Activated naive CD4-positive, alpha-beta T cell treated with anti-CD3 and anti-CD28 coated beads, Interleukin-2, amount 50 U/mL, for 72 hours (primary cell): ENCODE results near the gene SYT3. TPM values are rescaled to one million over a fixed set of nuclear protein-coding genes. Genes with fewer than 3 reads are reported as not detected.
"Not testable (repeated sequence)": the region's sequence is repeated elsewhere in the genome, so short reads cannot be mapped to it uniquely, and the experiment has no call there.

Experiments
- ATAC-seq, 2 donors: fragments of 150-1000 bp; cut with Tn5 transposase; 2 replicates each; pipeline ENCODE4 v1.10.0; 2021; ENCODE audit warnings: mild to moderate bottlenecking in 2 of 2, moderate library complexity in 2 of 2
- DNase-seq, 2 donors: peaks; one replicate each; pipeline ENCODE4 v3.0.0; 2021 to 2022; ENCODE audit warnings: low spot score in 2 of 2
- H3K27ac Mint-ChIP-seq, 2 donors: one replicate each; pipeline ENCODE4 v1.8.0; 2022; ENCODE audit warnings: mild to moderate bottlenecking in 2 of 2, mixed read lengths in 2 of 2
- H3K36me3 Mint-ChIP-seq, 2 donors: one replicate each; pipeline ENCODE4 v1.8.0; 2022; ENCODE audit warnings: mixed read lengths in 2 of 2
- H3K9me3 Mint-ChIP-seq, 2 donors: one replicate each; pipeline ENCODE4 v1.8.0; 2022; ENCODE audit warnings: mixed read lengths in 2 of 2
- total RNA-seq, 2 donors: library from RNA; stranded (reverse); gene quantifications; one replicate each; pipeline ENCODE4 v1.2.3, GENCODE V29; 2022

SYT3 gene
- total RNA-seq, 2 donors from 2014 or later = 0.23 TPM; not detected in 1

GRCh38 chr19:50628146-50628545, 11.5 kb downstream of the SYT3 start:
- Mint-ChIP-seq H3K36me3 (peaks cover under 1 to 2% of the 10 kb centered on the region in 2 donors), H3K27ac (no peak overlapping the region), H3K9me3 (peaks cover 0 to 1% of the 10 kb centered on the region in 2 donors)
- ATAC-seq (no peak), DNase-seq (no peak)

DNA sequence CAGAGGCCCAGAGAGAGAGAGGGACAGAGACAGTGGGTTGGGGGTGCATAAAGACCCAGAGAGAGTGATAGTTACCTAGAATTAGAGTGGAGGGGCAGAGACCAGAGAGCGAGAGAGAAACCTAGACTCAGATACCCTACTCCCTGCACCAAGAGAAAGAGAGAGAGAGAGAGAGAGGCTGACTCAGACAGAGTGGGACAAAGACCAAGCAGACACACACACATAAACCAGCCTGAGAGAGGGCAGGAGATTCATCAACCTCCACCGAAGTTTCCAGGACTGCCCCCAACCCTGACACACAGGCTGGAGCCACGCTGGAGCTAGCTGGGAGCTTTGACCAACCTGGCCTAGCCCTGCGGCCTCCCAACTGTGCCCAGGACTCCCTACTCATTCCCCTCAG, 12.9 kb downstream of the SYT3 start:
- H3K27ac Mint-ChIP-seq = no peak overlapping the region
- H3K9me3 Mint-ChIP-seq = no peaks in the 10 kb centered on the region
- ATAC-seq (no peak), DNase-seq (no peak)
- no peaks in the 10 kb centered on the region for H3K36me3 Mint-ChIP-seq

DNA sequence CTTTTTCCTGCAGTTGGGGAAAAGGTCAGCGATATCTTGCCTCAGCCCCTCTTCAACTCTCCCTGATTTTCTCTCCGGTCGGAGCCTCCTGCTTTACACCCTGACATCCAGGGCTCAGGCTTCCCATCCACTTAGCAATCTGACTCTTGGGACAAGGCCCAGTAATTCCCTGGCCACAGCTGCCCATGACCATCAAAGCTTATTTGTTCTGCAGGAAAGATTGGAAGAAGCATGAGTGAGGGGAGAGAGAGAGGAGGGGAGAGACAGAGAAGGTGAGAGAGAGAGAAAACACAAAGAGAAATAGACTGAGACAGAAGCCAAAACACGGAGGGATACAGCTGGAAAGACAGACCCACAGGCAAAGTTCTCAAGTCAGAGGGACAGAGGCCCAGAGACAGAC, 13.7 kb downstream of the SYT3 start:
- H3K27ac Mint-ChIP-seq = no peak overlapping the region
- ATAC-seq (no peak), DNase-seq (no peak)
- H3K9me3 Mint-ChIP-seq = no peaks in the 10 kb centered on the region
- H3K36me3 Mint-ChIP-seq = no peaks in the 10 kb centered on the region

GRCh38 chr19:50624949-50625600, 14.6 kb downstream of the SYT3 start:
- no peak overlapping the region for H3K27ac Mint-ChIP-seq
- DNase-seq (no peak), ATAC-seq (no peak)

DNA sequence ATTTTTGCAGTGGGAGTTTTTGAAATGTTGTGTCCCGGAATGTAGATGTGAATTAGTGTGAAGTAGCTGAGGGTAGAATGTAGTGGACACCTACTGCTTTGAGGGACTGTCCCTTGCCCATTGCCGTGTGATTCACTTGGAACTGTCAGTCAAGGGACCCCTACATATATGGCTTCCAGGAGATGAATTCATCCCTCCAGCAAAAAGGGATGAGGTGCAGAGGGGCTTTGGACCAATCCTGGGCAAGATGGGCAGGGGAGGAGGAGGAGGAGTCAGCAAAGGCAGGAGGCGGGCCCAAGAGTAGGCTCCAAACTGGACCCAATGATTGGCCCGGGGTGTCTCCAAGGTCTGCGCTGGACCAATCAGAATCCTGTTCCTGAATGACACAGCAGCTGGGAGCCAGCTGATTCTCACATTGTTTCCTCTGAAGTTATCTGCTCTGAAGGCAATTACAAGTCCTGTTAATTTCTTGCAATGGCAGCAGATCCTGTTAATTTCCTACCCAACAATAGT, 19.2 kb downstream of the SYT3 start:
- not testable (repeated sequence) for ATAC-seq, H3K27ac Mint-ChIP-seq, H3K9me3 Mint-ChIP-seq, DNase-seq, H3K36me3 Mint-ChIP-seq

More at GRCh38 chr19:50624949-50625600, 14.6 kb downstream of the SYT3 start:
- H3K36me3 Mint-ChIP-seq = no peaks in the 10 kb centered on the region
- H3K9me3 Mint-ChIP-seq = no peaks in the 10 kb centered on the region

DNA sequence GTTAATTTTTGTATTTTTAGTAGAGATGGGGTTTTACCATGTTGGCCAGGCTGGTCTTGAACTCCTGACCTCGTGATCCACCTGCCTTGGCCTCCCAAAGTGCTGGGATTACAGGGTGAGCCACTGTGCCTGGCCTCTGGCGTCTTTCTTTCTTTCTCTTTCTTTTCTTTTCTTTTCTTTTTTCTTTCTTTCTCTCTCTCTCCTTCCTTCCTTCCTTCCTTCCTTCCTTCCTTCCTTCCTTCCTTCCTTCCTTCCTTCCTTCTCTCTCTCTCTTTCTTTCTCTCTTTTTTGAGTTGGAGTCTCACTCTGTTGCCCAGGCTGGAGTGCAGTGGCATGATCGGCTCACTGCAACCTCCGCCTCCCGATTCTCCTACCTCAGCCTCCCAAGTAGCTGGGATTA, 20.5 kb downstream of the SYT3 start:
- not testable (repeated sequence) for H3K9me3 Mint-ChIP-seq, H3K27ac Mint-ChIP-seq, H3K36me3 Mint-ChIP-seq, DNase-seq, ATAC-seq

- not testable (repeated sequence) for ATAC-seq, H3K36me3 Mint-ChIP-seq, H3K9me3 Mint-ChIP-seq, H3K27ac Mint-ChIP-seq, DNase-seq
Observed at GRCh38 chr19:50618379-50618778, 21.3 kb downstream of the SYT3 start.

- DNase-seq, H3K36me3 Mint-ChIP-seq, H3K9me3 Mint-ChIP-seq, ATAC-seq, H3K27ac Mint-ChIP-seq: not testable (repeated sequence)
Observed at GRCh38 chr19:50612504-50613404, 26.9 kb downstream of the SYT3 start.

DNA sequence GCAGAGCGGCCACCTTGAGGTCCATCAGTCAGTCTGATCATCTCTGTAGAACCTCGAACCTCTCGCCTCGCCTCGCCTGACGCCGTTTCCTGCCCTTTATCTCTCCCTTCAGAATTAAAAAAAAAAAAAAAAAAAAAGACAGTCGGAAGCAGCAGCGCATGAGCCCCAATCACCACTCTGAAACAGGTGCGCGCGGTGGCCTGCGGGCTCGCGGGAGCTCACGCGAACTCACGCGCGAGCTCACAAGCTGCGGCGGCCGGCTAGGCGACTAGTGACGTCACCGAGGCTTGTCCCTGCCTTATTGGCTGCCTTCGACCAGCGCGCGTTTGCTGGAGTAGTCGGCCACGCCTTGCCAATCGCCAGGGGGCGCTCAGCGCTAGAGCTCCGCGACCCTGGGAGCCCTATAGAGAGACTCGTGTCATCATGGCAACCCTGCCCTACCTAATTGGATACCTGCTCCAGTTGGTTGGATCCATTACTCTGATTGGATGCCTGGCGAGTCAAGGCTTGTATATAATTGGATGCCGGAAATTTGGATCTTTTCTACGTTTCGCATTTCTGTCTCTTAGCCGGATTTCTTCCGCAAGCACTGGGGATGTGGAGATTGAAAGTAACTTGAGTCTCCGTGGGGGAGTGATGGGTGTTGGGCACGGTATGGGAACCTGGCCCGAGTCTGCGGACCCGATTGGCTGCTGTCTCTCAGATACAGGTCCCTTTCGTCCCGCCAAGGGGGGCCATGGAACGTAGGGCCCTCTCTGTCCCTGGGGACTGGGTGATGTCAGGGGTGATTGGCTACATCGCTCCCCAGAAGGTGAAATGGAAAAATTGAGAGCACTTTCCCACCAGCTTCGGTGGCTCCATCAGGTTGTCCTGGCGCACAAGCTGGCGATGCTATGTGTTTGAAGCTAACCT, 31.6 kb downstream of the SYT3 start:
- ATAC-seq (peak; percentile 81 to 92), DNase-seq (peak; percentile 84 to 95)
- Mint-ChIP-seq H3K36me3 (peaks cover 20 to 25% of the 10 kb centered on the region in 2 donors), H3K9me3 (peaks cover 12 to 19% of the 10 kb centered on the region in 2 donors), H3K27ac (no peak overlapping the region)

DNA sequence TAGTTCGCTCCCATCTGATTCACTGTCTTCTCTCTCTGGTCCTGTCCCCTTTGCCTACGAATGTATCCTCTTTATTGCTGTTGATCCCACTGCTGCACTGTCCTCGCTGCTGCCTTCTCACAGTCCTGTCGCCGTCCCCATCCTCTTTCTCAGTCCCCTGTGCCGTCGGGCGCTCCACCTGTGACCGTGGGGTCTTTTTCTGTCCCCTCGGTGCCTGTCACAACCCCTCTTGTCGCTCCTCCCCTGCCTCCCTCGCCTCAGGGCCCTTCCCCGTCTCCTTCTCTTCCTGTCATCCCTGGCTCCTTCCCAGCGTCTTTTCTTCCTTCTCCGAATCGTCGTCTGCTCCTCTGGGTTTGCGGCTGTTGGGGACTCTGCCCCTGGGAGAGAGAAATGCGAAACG, 32.3 kb downstream of the SYT3 start:
- ATAC-seq (no peak), DNase-seq (no peak)
- H3K9me3 Mint-ChIP-seq = peaks cover 12 to 19% of the 10 kb centered on the region in 2 donors
- no peak overlapping the region for H3K27ac Mint-ChIP-seq
- peaks cover 20 to 25% of the 10 kb centered on the region in 2 donors for H3K36me3 Mint-ChIP-seq

DNA sequence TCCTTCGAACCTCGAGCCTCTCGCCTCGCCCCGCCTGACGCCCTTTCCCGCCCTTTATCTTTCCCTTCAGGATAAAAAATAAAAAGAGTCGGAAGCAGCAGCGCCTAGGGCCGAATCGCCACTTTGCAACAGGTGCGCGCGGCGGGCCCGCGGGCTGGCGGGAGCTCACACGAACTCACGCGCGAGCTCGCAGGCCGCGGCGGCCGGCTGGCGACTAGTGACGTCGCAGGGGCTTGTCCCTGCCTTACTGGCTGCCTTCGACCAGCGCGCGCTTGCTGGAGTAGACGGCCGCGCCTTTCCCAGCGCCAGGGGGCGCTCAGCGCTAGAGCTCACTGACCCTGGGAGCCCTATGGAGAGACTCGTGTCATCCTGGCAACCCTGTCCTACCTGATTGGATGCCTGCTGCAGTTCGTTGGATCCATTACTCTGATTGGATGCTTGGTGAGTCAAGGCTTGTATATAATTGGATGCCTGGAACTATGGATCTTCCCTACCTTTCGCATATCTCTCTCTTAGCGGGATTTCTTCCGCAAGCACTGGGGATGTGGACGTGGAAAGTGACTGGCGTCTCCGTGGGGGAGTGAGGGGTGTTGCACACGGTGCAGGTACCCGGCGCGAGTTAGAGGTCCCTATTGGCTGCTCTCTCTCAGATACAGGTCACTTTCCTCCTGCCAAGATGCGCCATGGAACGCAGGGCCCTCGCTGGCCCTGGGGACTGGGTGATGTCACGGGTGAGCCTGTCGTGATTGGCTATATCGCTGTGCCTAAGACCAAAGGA, 33.4 kb downstream of the SYT3 start:
- not testable (repeated sequence) for DNase-seq
- Mint-ChIP-seq H3K36me3 (peaks cover 20 to 25% of the 10 kb centered on the region in 2 donors), H3K27ac (peak overlapping the region in 1 of 2 donors; percentile 58), H3K9me3 (peaks cover 12 to 19% of the 10 kb centered on the region in 2 donors)
- peak; percentile 59 to 67 for ATAC-seq

GRCh38 chr19:50604264-50605073, 35.2 kb downstream of the SYT3 start:
- peak in 1 of 2 donors; percentile 21 for DNase-seq
- peaks cover 20 to 25% of the 10 kb centered on the region in 2 donors for H3K36me3 Mint-ChIP-seq
- peaks cover 12 to 19% of the 10 kb centered on the region in 2 donors for H3K9me3 Mint-ChIP-seq
- not testable (repeated sequence) for H3K27ac Mint-ChIP-seq
- ATAC-seq = peak; percentile 43 to 50

- DNase-seq (no peak), ATAC-seq (no peak)
- no peak overlapping the region for H3K27ac Mint-ChIP-seq
- H3K36me3 Mint-ChIP-seq = peaks cover 17 to 20% of the 10 kb centered on the region in 2 donors
- peaks cover 12 to 14% of the 10 kb centered on the region in 2 donors for H3K9me3 Mint-ChIP-seq
Observed at GRCh38 chr19:50602935-50603334, 36.7 kb downstream of the SYT3 start.

DNA sequence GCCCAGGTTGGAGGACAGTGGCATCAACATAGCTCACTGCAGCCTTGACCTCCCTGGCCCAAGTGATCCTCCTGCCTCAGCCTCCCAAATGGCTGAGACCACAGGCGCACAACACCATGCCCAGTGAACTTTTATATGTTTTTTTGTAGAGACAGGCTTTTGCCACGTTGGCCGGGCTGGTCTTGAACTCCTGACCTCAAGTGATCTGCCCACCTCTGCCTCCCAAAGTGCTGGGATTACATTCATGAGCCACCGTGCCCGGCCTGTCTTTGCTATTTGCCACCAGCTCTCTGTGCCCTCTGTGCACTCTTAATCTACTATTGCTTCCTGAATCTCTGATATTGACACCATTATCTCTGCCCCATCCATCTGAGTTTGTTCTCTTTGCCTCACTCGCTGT, 37.2 kb downstream of the SYT3 start:
- peaks cover 9 to 10% of the 10 kb centered on the region in 2 donors for H3K9me3 Mint-ChIP-seq
- DNase-seq = no peak
- no peak overlapping the region for H3K27ac Mint-ChIP-seq
- ATAC-seq = no peak
- H3K36me3 Mint-ChIP-seq = peaks cover 12 to 18% of the 10 kb centered on the region in 2 donors

GRCh38 chr19:50602089-50602422, 37.6 kb downstream of the SYT3 start:
- Mint-ChIP-seq H3K9me3 (peaks cover 5 to 6% of the 10 kb centered on the region in 2 donors), H3K36me3 (peaks cover 11 to 14% of the 10 kb centered on the region in 2 donors), H3K27ac (no peak overlapping the region)
- DNase-seq (no peak), ATAC-seq (no peak)
